ENCODE results near the gene SPTBN1. TPM values are rescaled to one million over a fixed set of nuclear protein-coding genes. Genes with fewer than 3 reads are reported as not detected.

Gene SPTBN1
- total and polyA plus RNA-seq, 2 of the 13 experiments (the other 11 are each of a cell fraction or from before 2014, with no cell fraction given) = 123 to 299 TPM

DNA sequence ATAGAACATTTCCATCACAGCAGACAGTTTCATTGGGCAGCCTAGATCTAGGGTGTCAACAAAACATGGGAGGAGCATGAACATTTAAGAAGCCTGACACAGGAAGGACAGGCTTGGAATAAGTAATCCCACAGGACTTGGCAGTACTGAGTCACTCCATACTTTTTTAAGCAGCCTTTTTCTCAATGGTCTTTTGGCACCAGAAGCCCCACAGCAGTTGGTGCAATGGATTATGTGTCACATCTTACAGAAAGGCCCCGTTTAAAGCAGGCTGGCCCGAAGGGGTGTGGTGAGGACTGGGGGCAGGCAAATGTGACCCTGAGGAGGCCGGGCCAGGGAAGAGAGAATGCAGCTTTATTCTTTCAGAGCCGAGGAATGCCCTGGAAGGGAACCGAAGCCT lies 26.6 kb downstream of the SPTBN1 start (continued):
- TF ChIP-seq, protein P1, sequence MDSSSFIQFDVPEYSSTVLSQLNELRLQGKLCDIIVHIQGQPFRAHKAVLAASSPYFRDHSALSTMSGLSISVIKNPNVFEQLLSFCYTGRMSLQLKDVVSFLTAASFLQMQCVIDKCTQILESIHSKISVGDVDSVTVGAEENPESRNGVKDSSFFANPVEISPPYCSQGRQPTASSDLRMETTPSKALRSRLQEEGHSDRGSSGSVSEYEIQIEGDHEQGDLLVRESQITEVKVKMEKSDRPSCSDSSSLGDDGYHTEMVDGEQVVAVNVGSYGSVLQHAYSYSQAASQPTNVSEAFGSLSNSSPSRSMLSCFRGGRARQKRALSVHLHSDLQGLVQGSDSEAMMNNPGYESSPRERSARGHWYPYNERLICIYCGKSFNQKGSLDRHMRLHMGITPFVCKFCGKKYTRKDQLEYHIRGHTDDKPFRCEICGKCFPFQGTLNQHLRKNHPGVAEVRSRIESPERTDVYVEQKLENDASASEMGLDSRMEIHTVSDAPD (CRISPR knock-in tag; IDR thresholded peaks at IDR 0.05) = 0 out of 2 replicates have a peak, but pooled peaks have one; percentile 33
- TF ChIP-seq ZMYM4 (CRISPR knock-in tag; IDR thresholded peaks at IDR 0.05) = no peak
- TF ChIP-seq ZNF75D (CRISPR knock-in tag; IDR thresholded peaks at IDR 0.05; ENCODE audit: borderline replicate concordance) = 0 out of 2 replicates have a peak, but pooled peaks have one; percentile 22
- TF ChIP-seq HIVEP1 (CRISPR knock-in tag; IDR thresholded peaks at IDR 0.05) = no peak
- TF ChIP-seq, protein P2, sequence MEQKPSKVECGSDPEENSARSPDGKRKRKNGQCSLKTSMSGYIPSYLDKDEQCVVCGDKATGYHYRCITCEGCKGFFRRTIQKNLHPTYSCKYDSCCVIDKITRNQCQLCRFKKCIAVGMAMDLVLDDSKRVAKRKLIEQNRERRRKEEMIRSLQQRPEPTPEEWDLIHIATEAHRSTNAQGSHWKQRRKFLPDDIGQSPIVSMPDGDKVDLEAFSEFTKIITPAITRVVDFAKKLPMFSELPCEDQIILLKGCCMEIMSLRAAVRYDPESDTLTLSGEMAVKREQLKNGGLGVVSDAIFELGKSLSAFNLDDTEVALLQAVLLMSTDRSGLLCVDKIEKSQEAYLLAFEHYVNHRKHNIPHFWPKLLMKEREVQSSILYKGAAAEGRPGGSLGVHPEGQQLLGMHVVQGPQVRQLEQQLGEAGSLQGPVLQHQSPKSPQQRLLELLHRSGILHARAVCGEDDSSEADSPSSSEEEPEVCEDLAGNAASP (CRISPR knock-in tag; IDR thresholded peaks at IDR 0.05; ENCODE audit: borderline replicate concordance) = peak; percentile 83; the same call in 1 of the 2 replicates
- TF ChIP-seq, protein P3, sequence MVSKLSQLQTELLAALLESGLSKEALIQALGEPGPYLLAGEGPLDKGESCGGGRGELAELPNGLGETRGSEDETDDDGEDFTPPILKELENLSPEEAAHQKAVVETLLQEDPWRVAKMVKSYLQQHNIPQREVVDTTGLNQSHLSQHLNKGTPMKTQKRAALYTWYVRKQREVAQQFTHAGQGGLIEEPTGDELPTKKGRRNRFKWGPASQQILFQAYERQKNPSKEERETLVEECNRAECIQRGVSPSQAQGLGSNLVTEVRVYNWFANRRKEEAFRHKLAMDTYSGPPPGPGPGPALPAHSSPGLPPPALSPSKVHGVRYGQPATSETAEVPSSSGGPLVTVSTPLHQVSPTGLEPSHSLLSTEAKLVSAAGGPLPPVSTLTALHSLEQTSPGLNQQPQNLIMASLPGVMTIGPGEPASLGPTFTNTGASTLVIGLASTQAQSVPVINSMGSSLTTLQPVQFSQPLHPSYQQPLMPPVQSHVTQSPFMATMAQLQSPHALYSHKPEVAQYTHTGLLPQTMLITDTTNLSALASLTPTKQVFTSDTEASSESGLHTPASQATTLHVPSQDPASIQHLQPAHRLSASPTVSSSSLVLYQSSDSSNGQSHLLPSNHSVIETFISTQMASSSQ (IDR thresholded peaks at IDR 0.05; ENCODE audit: low read depth) = no peak
- TF ChIP-seq, protein P3 (CRISPR knock-in tag; IDR thresholded peaks at IDR 0.05; ENCODE audit: borderline replicate concordance) = 0 out of 2 replicates have a peak, but pooled peaks have one; percentile 19
- TF ChIP-seq ZBTB7B (CRISPR knock-in tag; IDR thresholded peaks at IDR 0.05) = no peak
- TF ChIP-seq, protein P4, sequence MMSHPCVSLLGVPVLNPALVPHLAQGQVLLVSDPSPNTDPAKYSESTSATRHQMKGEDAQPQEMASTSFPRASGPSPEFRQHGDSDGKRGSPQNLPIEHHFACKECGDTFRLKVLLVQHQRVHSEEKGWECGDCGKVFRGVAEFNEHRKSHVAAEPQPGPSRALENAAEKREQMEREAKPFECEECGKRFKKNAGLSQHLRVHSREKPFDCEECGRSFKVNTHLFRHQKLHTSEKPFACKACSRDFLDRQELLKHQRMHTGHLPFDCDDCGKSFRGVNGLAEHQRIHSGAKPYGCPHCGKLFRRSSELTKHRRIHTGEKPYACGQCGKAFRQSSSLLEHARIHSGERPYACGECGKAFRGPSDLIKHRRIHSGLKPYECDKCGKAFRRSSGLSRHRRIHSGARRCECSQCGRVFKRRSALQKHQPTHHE (CRISPR knock-in tag; IDR thresholded peaks at IDR 0.05; ENCODE audit: borderline replicate concordance) = no peak
- TF ChIP-seq, protein P5, sequence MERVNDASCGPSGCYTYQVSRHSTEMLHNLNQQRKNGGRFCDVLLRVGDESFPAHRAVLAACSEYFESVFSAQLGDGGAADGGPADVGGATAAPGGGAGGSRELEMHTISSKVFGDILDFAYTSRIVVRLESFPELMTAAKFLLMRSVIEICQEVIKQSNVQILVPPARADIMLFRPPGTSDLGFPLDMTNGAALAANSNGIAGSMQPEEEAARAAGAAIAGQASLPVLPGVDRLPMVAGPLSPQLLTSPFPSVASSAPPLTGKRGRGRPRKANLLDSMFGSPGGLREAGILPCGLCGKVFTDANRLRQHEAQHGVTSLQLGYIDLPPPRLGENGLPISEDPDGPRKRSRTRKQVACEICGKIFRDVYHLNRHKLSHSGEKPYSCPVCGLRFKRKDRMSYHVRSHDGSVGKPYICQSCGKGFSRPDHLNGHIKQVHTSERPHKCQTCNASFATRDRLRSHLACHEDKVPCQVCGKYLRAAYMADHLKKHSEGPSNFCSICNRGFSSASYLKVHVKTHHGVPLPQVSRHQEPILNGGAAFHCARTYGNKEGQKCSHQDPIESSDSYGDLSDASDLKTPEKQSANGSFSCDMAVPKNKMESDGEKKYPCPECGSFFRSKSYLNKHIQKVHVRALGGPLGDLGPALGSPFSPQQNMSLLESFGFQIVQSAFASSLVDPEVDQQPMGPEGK (CRISPR knock-in tag; IDR thresholded peaks at IDR 0.05) = peak; percentile 49; the same call in 1 of the 2 replicates
- no peak for TF ChIP-seq ZSCAN22 (CRISPR knock-in tag; IDR thresholded peaks at IDR 0.05)
- TF ChIP-seq ZBTB38 (CRISPR knock-in tag; IDR thresholded peaks at IDR 0.05) = no peak
- no peak for TF ChIP-seq ZNF781 (CRISPR knock-in tag; IDR thresholded peaks at IDR 0.05; ENCODE audit: borderline replicate concordance, not compliant biosample characterization)
